SK-MEL-5 (cell line): ENCODE data around the gene TPRG1L. TPM values are rescaled to one million over a fixed set of nuclear protein-coding genes. Genes with fewer than 3 reads are reported as not detected.

ENCODE experiments used
- DNase-seq: peaks from one replicate; pipeline ENCODE4 v3.0.0-alpha.2; 2016; ENCODE audit warnings: low read depth, low spot score
- in situ Hi-C: cut with HindIII; loops from 2 replicates; pipeline ENCODE4 v1.10.0; 2016; ENCODE audit warnings: low sequenced_read_pairs, high pct_unique_total_duplicates, low pct_unique_long_range_greater_than_20kb
- total RNA-seq: library from RNA; depleted of rRNA; stranded (reverse); fragments of >200 nt; shearing (Covaris generic); gene quantifications from 2 replicates; pipeline ENCODE4 v1.2.3, GENCODE V29; 2014

The TPRG1L gene
- total RNA-seq, 1 experiment from 2014 or later, result 12.2 TPM

GRCh38 chr1:3650248-3651025 is 25.6 kb downstream of the TPRG1L start:
- no peak for DNase-seq
- in situ Hi-C loops, result no loop called here

- no peak for DNase-seq
Observed at GRCh38 chr1:3651026-3651929, 26.5 kb downstream of the TPRG1L start.

GRCh38 chr1:3651930-3652547 is 27.2 kb downstream of the TPRG1L start, which contains the start of gene TP73:
Gene TP73 (plus strand): TSS chr1:3652516. CDS start chr1:3682366, 29,850 bp downstream.
- no peak for DNase-seq
- in situ Hi-C loops, result no loop called here

More at GRCh38 chr1:3651026-3651929, 26.5 kb downstream of the TPRG1L start:
- in situ Hi-C loops, result no loop called here

GRCh38 chr1:3652548-3653285 is 27.9 kb downstream of the TPRG1L start:
- no peak for DNase-seq
- in situ Hi-C loops, result no loop called here

- in situ Hi-C loops, result no loop called here
Observed at GRCh38 chr1:3653286-3653618, 28.4 kb downstream of the TPRG1L start.

GRCh38 chr1:3654549-3655281 is 29.9 kb downstream of the TPRG1L start:
- DNase-seq, result no peak
- in situ Hi-C loops, result no loop called here

More at GRCh38 chr1:3653286-3653618, 28.4 kb downstream of the TPRG1L start:
- DNase-seq, result no peak

GRCh38 chr1:3656450-3657095 is 31.8 kb downstream of the TPRG1L start:
- DNase-seq, result no peak
- in situ Hi-C loops, result no loop called here

GRCh38 chr1:3657096-3657475 is 32.3 kb downstream of the TPRG1L start:
- no peak for DNase-seq
- in situ Hi-C loops, result no loop called here

GRCh38 chr1:3657578-3658230 is 32.9 kb downstream of the TPRG1L start:
- DNase-seq, result no peak
- in situ Hi-C loops, result no loop called here

GRCh38 chr1:3658231-3658615 is 33.4 kb downstream of the TPRG1L start:
- no peak for DNase-seq
- in situ Hi-C loops, result no loop called here

GRCh38 chr1:3659093-3659492 is 34.3 kb downstream of the TPRG1L start:
- in situ Hi-C loops, result no loop called here
- DNase-seq, result no peak

GRCh38 chr1:3660704-3661103 is 35.9 kb downstream of the TPRG1L start:
- no peak for DNase-seq

GRCh38 chr1:3661631-3662030 is 36.8 kb downstream of the TPRG1L start:
- no peak for DNase-seq
- in situ Hi-C loops, result no loop called here

More at GRCh38 chr1:3660704-3661103, 35.9 kb downstream of the TPRG1L start:
- in situ Hi-C loops, result no loop called here

- in situ Hi-C loops, result no loop called here
- DNase-seq, result no peak
Observed at GRCh38 chr1:3662080-3662671, 37.4 kb downstream of the TPRG1L start.

GRCh38 chr1:3663999-3664699 is 39.3 kb downstream of the TPRG1L start:
- in situ Hi-C loops, result no loop called here
- no peak for DNase-seq
